GM18498 (cell line): ENCODE measurements around the gene FGD1.

Source experiments
- ATAC-seq: cut with Tn5 transposase; IDR thresholded peaks from one replicate; pipeline ENCODE4 v1.9.1; 2021; ENCODE audit warnings: mild to moderate bottlenecking, moderate library complexity; ENCODE audit not compliant: unreplicated experiment

Gene FGD1

GRCh38 chrX:54411732-54412131 lies 84.3 kb downstream of the FGD1 start:
- ATAC-seq = no peak

GRCh38 chrX:54407266-54407665 lies 88.8 kb downstream of the FGD1 start:
- no peak for ATAC-seq

GRCh38 chrX:54397113-54397512 lies 98.9 kb downstream of the FGD1 start:
- ATAC-seq = no peak
